Mesothelial cell of epicardium (in vitro differentiated cells): ENCODE results near the gene AGT. TPM values are rescaled to one million over a fixed set of nuclear protein-coding genes. Genes with fewer than 3 reads are reported as not detected.
"Not testable (repeated sequence)": the region's sequence is repeated elsewhere in the genome, so short reads cannot be mapped to it uniquely, and the experiment has no call there.

ENCODE experiments used
- DNase-seq, 2 experiments: peaks; one replicate each; pipeline ENCODE4 v3.0.0; 2021; ENCODE audit warnings: low spot score in 2 of 2; ENCODE audit not compliant: unreplicated experiment in 2 of 2
- H3K27ac Mint-ChIP-seq: 2 replicates; pipeline ENCODE4 v1.8.0; 2021; ENCODE audit warnings: mixed read lengths
- H3K27me3 Mint-ChIP-seq: 2 replicates; pipeline ENCODE4 v1.8.0; 2021; ENCODE audit warnings: low read depth, mixed read lengths
- H3K36me3 Mint-ChIP-seq: 2 replicates; pipeline ENCODE4 v1.8.0; 2021; ENCODE audit warnings: mixed read lengths
- H3K4me1 Mint-ChIP-seq: 2 replicates; pipeline ENCODE4 v1.8.0; 2021; ENCODE audit warnings: mixed read lengths
- H3K4me3 Mint-ChIP-seq: 2 replicates; pipeline ENCODE4 v1.8.0; 2021; ENCODE audit warnings: mild to moderate bottlenecking, moderate library complexity, mixed read lengths
- H3K9me3 Mint-ChIP-seq: 2 replicates; pipeline ENCODE4 v1.8.0; 2021; ENCODE audit warnings: mixed read lengths
- total RNA-seq: library from RNA; stranded (reverse); gene quantifications from 3 replicates; pipeline ENCODE4 v1.2.1, GENCODE V29; 2021
- TF ChIP-seq, protein P1 (sequence below): fragments of 200-600 bp; sonication (generic); IDR thresholded peaks from one replicate; pipeline ENCODE4 v1.5.0; 2021; ENCODE audit warnings: antibody characterized with exemption; ENCODE audit not compliant: unreplicated experiment

The AGT gene
- total RNA-seq, 1 donor from 2014 or later, result 1.1 TPM

DNA sequence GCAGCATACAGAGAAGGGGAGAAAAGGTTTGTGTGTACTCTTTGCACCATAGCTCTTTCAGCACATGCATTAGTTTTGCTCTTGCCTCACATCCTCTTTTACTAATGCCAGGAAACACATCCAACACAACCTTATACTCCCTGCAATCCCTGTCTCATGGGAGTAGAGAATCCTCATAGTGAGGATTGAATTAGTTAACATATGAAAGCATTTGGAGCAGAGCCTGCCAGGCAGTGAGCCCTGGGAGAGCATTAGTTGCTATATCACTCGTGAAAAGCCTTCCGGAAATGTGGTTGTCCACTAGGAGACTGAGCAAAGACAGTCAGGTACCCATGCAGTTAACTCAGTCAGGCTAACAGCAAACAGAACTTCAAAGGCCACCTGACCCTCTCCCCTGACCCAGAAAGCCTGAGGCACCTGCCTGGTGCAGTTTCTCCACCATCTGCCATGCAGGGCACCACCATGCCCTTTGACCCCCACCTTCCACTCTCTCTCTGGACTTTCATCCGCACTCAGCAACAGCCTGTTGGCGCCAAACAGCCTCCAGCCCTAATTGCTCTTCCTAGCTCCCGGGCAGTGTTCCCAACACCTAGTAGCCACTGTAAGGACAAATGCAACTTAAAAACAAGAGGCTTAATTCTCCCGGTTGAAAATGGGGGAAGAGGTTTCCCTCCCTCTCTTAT is 14.9 kb upstream of the AGT start:
- no peak for DNase-seq
- peaks cover 5% of the 10 kb centered on the region for H3K27me3 Mint-ChIP-seq
- H3K9me3 Mint-ChIP-seq, result peaks cover 5% of the 10 kb centered on the region
- no peaks in the 10 kb centered on the region for H3K4me1 Mint-ChIP-seq
- no peak overlapping the region for H3K27ac Mint-ChIP-seq
- TF ChIP-seq, protein P1, sequence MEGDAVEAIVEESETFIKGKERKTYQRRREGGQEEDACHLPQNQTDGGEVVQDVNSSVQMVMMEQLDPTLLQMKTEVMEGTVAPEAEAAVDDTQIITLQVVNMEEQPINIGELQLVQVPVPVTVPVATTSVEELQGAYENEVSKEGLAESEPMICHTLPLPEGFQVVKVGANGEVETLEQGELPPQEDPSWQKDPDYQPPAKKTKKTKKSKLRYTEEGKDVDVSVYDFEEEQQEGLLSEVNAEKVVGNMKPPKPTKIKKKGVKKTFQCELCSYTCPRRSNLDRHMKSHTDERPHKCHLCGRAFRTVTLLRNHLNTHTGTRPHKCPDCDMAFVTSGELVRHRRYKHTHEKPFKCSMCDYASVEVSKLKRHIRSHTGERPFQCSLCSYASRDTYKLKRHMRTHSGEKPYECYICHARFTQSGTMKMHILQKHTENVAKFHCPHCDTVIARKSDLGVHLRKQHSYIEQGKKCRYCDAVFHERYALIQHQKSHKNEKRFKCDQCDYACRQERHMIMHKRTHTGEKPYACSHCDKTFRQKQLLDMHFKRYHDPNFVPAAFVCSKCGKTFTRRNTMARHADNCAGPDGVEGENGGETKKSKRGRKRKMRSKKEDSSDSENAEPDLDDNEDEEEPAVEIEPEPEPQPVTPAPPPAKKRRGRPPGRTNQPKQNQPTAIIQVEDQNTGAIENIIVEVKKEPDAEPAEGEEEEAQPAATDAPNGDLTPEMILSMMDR, result no peak
- H3K4me3 Mint-ChIP-seq, result no peak overlapping the region
- H3K36me3 Mint-ChIP-seq, result no peaks in the 10 kb centered on the region

DNA sequence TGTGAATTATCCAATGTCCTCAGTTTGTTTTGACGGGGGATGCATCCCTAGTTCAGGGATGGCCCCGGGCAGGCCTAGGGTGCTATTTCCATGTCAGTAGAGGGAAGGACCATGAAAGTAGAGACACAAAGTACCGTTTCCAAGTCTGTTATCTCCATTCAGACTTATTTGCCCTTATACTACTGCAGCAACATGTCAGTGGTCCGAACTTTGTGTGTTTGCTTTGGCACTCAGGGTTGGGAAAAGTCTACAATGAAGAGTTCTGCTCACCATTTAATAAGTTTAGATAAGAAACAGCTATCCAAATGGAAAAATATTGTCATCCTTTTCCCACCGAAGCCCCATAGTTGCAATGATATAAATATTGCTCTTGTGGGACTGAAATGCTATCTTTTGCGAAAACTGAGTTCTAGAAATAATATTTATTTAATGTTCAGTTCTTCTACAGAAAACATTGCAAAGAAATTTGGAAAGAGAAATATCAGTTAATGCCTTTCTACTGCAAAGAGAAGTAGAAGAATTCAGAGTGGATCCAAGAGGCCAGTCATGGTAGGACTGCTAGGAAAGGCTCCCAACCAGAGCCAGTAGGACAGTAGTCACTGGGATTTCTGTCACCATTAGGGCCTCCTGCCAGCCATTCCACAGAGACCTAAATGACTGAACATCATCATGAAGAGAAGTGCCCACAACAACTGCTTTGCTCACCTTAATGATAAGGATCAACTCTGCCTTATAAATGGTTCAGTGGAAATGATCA is 11.5 kb upstream of the AGT start:
- Mint-ChIP-seq H3K27me3 (peaks cover 8% of the 10 kb centered on the region), H3K4me1 (no peaks in the 10 kb centered on the region), H3K9me3 (peaks cover 19% of the 10 kb centered on the region), H3K36me3 (no peaks in the 10 kb centered on the region), H3K4me3 (no peak overlapping the region), H3K27ac (no peak overlapping the region)
- TF ChIP-seq, protein P1, result no peak
- DNase-seq, result no peak

DNA sequence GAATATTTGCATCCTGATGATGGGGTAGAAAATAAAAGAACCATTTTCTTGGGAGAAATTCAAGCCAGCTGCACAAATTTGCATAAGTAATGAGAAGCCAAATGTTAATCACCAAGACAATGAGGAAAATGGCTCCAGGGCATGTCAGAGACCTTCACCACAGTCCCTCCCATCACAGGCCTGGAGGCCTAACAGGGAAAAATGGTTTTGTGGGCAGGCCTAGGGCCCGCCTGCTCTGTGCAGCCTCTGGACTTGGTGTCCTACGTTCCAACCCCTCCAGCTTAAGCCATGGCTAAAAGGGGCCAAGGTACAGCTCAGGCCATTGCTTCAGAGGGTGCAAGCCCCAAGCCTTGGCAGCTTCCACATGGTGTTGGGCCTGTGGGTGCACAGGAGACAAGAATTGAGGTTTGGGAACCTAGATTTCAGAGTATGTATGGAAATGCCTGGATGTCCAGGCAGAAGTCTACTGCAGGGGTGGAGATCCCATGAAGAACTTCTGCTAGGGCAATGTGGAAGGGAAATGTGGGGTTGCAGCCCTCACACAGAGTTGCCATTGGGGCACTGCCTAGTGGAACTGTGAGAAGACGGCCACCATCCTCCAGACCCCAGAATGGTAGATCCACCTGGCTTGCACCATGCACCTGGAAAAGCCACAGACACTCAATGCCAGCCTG is 8.1 kb upstream of the AGT start:
- not testable (repeated sequence) for H3K27me3 Mint-ChIP-seq, DNase-seq, H3K27ac Mint-ChIP-seq, H3K36me3 Mint-ChIP-seq, H3K4me3 Mint-ChIP-seq, H3K4me1 Mint-ChIP-seq
- peaks cover 14% of the 10 kb centered on the region for H3K9me3 Mint-ChIP-seq

DNA sequence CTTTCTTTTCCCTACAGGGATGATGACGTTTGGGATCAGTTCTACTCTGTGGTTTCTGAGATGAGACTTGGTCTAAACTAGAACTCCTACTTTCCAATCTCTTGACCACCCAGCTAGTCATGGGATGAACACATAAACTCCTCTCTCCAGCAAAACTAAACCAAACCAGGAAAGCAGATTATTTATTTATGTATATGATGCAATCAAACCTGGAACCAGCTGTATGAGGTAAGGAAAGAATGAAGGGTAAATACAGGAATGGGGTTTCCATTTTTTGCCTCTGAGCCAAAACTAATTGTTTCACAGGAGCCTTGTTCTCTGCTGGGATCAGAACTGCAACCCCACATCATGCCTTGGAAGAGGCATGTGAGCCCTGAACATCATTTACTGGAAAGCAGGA is 3.3 kb upstream of the AGT start:
- no peak overlapping the region for H3K27ac Mint-ChIP-seq

DNA sequence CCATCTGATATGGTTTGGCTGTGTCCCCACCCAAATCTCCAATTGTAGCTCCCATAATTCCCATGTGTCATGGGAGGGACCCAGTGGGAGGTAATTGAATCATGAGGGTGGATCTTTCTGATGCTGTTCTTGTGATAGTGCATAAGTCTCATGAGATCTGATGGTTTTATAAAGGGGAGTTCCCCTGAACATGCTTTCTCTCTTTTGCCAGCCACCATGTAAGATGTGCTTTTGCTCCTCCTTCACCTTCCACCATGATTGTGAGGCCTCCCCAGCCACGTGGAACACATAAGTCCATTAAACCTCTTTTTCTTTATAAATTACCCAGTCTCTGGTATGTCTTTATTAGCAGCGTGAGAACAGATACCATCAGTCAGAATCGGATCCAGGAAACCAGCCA is 2.5 kb upstream of the AGT start:
- H3K36me3 Mint-ChIP-seq, H3K27ac Mint-ChIP-seq: not testable (repeated sequence)

More for the DNA sequence above, 3.3 kb upstream of the AGT start:
- Mint-ChIP-seq H3K4me3 (no peak overlapping the region), H3K9me3 (peaks cover 13% of the 10 kb centered on the region), H3K4me1 (peaks cover 7% of the 10 kb centered on the region), H3K36me3 (no peaks in the 10 kb centered on the region), H3K27me3 (peaks cover 3% of the 10 kb centered on the region)
- no peak for DNase-seq
- TF ChIP-seq, protein P1, result no peak

DNA sequence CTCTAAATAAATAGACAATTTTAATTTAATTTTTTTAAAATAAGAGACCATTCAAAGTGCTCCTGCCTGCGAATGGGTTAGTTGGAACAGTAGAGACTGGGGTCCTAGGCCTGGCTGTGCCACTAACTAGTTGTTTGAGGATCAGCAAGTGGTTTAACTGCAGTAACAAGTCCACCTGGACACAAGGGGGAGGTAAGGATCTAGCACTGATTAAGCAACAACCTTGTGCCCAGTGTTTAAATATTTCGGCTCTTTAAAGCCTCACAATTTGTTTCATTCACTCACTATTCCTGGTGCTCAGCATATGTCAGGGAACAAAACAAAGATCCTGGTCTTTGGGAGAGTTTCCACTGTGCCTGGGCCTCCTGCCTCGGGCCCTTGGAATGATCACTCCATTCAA is 1.6 kb upstream of the AGT start:
- H3K9me3 Mint-ChIP-seq, result peaks cover 6% of the 10 kb centered on the region
- H3K4me1 Mint-ChIP-seq, result peaks cover 7% of the 10 kb centered on the region
- H3K4me3 Mint-ChIP-seq, result no peak overlapping the region
- no peak for DNase-seq
- TF ChIP-seq, protein P1, result no peak
- H3K27ac Mint-ChIP-seq, result no peak overlapping the region
- H3K36me3 Mint-ChIP-seq, result no peaks in the 10 kb centered on the region
- no peaks in the 10 kb centered on the region for H3K27me3 Mint-ChIP-seq

More for the DNA sequence above, 2.5 kb upstream of the AGT start:
- not testable (repeated sequence) for H3K27me3 Mint-ChIP-seq, H3K9me3 Mint-ChIP-seq, H3K4me1 Mint-ChIP-seq, H3K4me3 Mint-ChIP-seq, DNase-seq
